Glutamatergic neuron (in vitro differentiated cells): ENCODE data around the gene ZDHHC4. TPM values are rescaled to one million over a fixed set of nuclear protein-coding genes. Genes with fewer than 3 reads are reported as not detected.
A peak's percentile ranks its signal among the peaks of the same experiment; 100 is the strongest.

Experiments
- DNase-seq: peaks from one replicate; pipeline ENCODE4 v3.0.0; 2022
- H3K27ac Mint-ChIP-seq: one replicate; pipeline ENCODE4 v1.8.0; 2020; ENCODE audit warnings: mild to moderate bottlenecking, mixed read lengths, inconsistent platforms; ENCODE audit not compliant: unreplicated experiment
- H3K27me3 Mint-ChIP-seq: one replicate; pipeline ENCODE4 v1.8.0; 2020; ENCODE audit warnings: mild to moderate bottlenecking, moderate library complexity, mixed read lengths, inconsistent platforms; ENCODE audit not compliant: unreplicated experiment
- H3K36me3 Mint-ChIP-seq: one replicate; pipeline ENCODE4 v1.8.0; 2020; ENCODE audit warnings: mild to moderate bottlenecking, mixed read lengths, inconsistent platforms; ENCODE audit not compliant: unreplicated experiment
- H3K4me1 Mint-ChIP-seq: one replicate; pipeline ENCODE4 v1.8.0; 2020; ENCODE audit warnings: mild to moderate bottlenecking, low read depth, mixed read lengths, inconsistent platforms; ENCODE audit not compliant: unreplicated experiment
- H3K4me3 Mint-ChIP-seq: one replicate; pipeline ENCODE4 v1.8.0; 2020; ENCODE audit warnings: mild to moderate bottlenecking, mixed read lengths, inconsistent platforms; ENCODE audit not compliant: unreplicated experiment
- H3K9me3 Mint-ChIP-seq: one replicate; pipeline ENCODE4 v1.8.0; 2020; ENCODE audit warnings: mild to moderate bottlenecking, moderate library complexity, mixed read lengths, inconsistent platforms; ENCODE audit not compliant: unreplicated experiment
- CTCF ChIP-seq: fragments of 200-600 bp; sonication (generic); IDR thresholded peaks from one replicate; pipeline ENCODE4 v1.5.0; 2021; ENCODE audit not compliant: partially characterized antibody, unreplicated experiment
- total RNA-seq: library from RNA; stranded (reverse); fragmentation: NEBNext Ultra II Directional; extraction: Animal tissue kit (Norgen Biotek cat#: 25700); gene quantifications from one replicate; pipeline ENCODE4 v1.2.1, GENCODE V29; 2021; ENCODE audit not compliant: unreplicated experiment

The ZDHHC4 gene
- total RNA-seq, 1 donor from 2014 or later = 60.5 TPM

- H3K27ac Mint-ChIP-seq = peak overlapping the region; percentile 55
- peaks cover 13% of the 10 kb centered on the region for H3K9me3 Mint-ChIP-seq
- peak overlapping the region; percentile 86 for H3K4me3 Mint-ChIP-seq
- peaks cover 8% of the 10 kb centered on the region for H3K4me1 Mint-ChIP-seq
- DNase-seq = no peak
- peaks cover 3% of the 10 kb centered on the region for H3K27me3 Mint-ChIP-seq
- H3K36me3 Mint-ChIP-seq = no peaks in the 10 kb centered on the region
- TF ChIP-seq CTCF = no peak
Observed at GRCh38 chr7:6588566-6588965, 11.3 kb downstream of the ZDHHC4 start.

GRCh38 chr7:6589151-6589828 is 12.0 kb downstream of the ZDHHC4 start:
- H3K27ac Mint-ChIP-seq = peak overlapping the region; percentile 74
- TF ChIP-seq CTCF = no peak
- peaks cover 8% of the 10 kb centered on the region for H3K4me1 Mint-ChIP-seq
- H3K9me3 Mint-ChIP-seq = peaks cover 13% of the 10 kb centered on the region
- no peak for DNase-seq
- H3K36me3 Mint-ChIP-seq = no peaks in the 10 kb centered on the region
- H3K4me3 Mint-ChIP-seq = peak overlapping the region; percentile 86
- H3K27me3 Mint-ChIP-seq = peaks cover 3% of the 10 kb centered on the region

DNA sequence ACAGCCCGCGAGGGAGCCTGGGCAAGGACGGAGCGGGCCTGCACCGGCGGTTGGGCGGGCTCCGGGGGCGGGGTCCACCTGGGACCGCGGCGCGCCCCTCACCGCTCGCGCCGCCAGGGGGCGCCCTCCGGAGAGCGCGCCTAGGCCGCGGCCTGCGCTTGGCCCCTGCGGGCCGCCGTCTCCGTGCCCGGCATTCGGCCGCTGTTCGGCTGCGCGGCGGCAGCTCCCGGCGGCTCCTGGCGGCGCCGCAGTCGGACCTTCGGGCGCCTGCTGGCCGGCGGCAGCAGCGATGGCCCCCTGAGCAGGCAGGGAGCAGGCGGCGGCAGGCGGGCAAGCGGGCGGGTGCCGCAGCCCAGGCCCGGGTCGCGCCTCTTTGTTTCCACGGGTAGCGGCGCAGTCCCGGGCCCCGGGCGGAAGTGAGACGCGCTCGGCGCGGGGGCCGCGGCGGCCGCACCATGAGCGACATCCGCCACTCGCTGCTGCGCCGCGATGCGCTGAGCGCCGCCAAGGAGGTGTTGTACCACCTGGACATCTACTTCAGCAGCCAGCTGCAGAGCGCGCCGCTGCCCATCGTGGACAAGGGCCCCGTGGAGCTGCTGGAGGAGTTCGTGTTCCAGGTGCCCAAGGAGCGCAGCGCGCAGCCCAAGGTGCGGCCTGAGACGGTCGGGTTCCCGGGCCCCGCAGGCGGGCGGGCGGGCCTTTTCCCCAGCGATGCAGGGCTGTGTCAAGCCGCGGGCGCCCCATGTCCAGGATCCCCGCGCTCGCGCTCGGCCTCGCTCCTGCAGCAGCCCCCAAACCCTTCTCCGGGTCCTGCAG is 12.8 kb downstream of the ZDHHC4 start, which contains the start of gene INTS15:
Gene INTS15 (plus strand): TSS at position 193 of the 816 bp plus-strand sequence. CDS start 263 bp downstream, at position 456.
- peak within 1 kb of the TSS; percentile 94 for H3K27ac Mint-ChIP-seq

DNA sequence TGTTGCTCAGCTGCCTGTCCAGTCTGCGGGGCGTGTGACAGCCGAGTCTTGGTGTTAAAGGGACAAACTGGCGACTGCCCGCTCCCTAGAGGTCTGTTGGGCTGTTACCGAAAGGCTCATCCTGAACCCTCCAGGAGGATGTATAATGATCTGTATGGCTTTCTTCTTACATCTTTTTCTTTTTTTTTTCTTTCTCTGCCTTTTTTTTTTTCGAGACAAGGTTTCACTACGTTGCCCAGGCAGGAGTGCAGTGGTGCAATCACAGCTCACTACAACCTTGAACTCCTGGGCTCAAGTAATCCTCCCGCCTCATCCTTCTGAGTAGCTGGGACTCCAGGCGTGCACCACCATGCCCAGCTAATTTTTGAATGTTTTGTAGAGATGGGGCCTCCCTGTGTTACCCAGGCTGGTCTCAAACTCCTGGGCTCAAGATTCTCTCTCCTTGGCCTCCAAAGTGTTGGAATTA is 13.4 kb downstream of the ZDHHC4 start:
- Mint-ChIP-seq H3K4me1 (peaks cover 8% of the 10 kb centered on the region), H3K4me3 (peak overlapping the region; percentile 97), H3K36me3 (no peaks in the 10 kb centered on the region), H3K9me3 (peaks cover 13% of the 10 kb centered on the region), H3K27me3 (peaks cover 3% of the 10 kb centered on the region), H3K27ac (peak overlapping the region; percentile 94)
- TF ChIP-seq CTCF = no peak
- no peak for DNase-seq

More for the DNA sequence above, 12.8 kb downstream of the ZDHHC4 start, which contains the start of gene INTS15:
- no peaks in the 10 kb centered on the region for H3K36me3 Mint-ChIP-seq
- H3K4me3 Mint-ChIP-seq = peak within 1 kb of the TSS; percentile 97
- H3K27me3 Mint-ChIP-seq = peaks cover 3% of the 10 kb centered on the region
- TF ChIP-seq CTCF = peak; percentile 81
- H3K9me3 Mint-ChIP-seq = peaks cover 13% of the 10 kb centered on the region
- DNase-seq = peak; percentile 85
- peaks cover 8% of the 10 kb centered on the region for H3K4me1 Mint-ChIP-seq

DNA sequence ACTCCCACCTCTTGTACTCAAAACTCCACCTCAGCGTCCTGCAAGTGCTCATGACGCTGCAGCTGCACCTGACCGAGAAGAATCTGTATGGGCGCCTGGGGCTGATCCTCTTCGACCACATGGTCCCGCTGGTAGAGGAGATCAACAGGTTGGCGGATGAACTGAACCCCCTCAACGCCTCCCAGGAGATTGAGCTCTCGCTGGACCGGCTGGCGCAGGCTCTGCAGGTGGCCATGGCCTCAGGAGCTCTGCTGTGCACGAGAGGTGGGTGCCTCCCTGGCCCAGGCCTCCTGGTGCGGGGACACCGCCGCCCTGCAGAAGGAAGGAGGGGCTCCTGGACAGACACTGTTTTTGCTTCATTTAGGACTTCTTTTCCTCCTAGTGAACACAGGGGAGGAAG is 22.8 kb downstream of the ZDHHC4 start:
- no peak for TF ChIP-seq CTCF
- H3K36me3 Mint-ChIP-seq = no peaks in the 10 kb centered on the region
- H3K4me1 Mint-ChIP-seq = no peaks in the 10 kb centered on the region
- H3K27me3 Mint-ChIP-seq = peaks cover 3% of the 10 kb centered on the region
- DNase-seq = no peak
- no peak overlapping the region for H3K4me3 Mint-ChIP-seq
- H3K9me3 Mint-ChIP-seq = peaks cover 2% of the 10 kb centered on the region
- no peak overlapping the region for H3K27ac Mint-ChIP-seq
